Activated T-helper 2 cell treated with anti-CD3 and anti-CD28 coated beads, Interferon-gamma antibody, Interleukin-2, Interleukin-4, amounts not matched to agents 10 μg/mL and 5 μg/mL and 100 μg/mL, durations not matched to agents 14 hours and 24 hours and 36 hours (primary cell): Measurements from ENCODE around the gene LTF. TPM values are rescaled to one million over a fixed set of nuclear protein-coding genes. Genes with fewer than 3 reads are reported as not detected.

ENCODE experiments used
- DNase-seq: peaks from one replicate; pipeline ENCODE4 v3.0.0; 2021; ENCODE audit warnings: low spot score
- H3K27ac Mint-ChIP-seq: one replicate; pipeline ENCODE4 v1.8.0; 2021; ENCODE audit warnings: mixed read lengths
- H3K27me3 Mint-ChIP-seq: one replicate; pipeline ENCODE4 v1.8.0; 2021; ENCODE audit warnings: low read depth, mixed read lengths
- H3K36me3 Mint-ChIP-seq: one replicate; pipeline ENCODE4 v1.8.0; 2021; ENCODE audit warnings: low read depth, mixed read lengths
- H3K4me1 Mint-ChIP-seq: one replicate; pipeline ENCODE4 v1.8.0; 2021; ENCODE audit warnings: low read depth, mixed read lengths
- H3K4me3 Mint-ChIP-seq: one replicate; pipeline ENCODE4 v1.8.0; 2021; ENCODE audit warnings: low read depth, mild to moderate bottlenecking, moderate library complexity, mixed read lengths
- H3K9me3 Mint-ChIP-seq: one replicate; pipeline ENCODE4 v1.8.0; 2021; ENCODE audit warnings: mixed read lengths
- intact Hi-C: fragments of 100-400 bp; cut with micrococcal nuclease; formaldehyde crosslinking; loops from one replicate; pipeline ENCODE4 v1.15.1; 2023
- total RNA-seq: library from RNA; stranded (reverse); gene quantifications from 2 replicates; pipeline ENCODE4 v1.2.3, GENCODE V29; 2022

LTF gene
- total RNA-seq: not detected in 2 replicates

GRCh38 chr3:46464326-46465195 is at the start of gene LTF:
Gene LTF, minus strand, starts transcription at chr3:46464905. Its CDS starts 38 bp downstream, at chr3:46464867.
- DNase-seq: no peak
- no peak within 1 kb of the TSS for H3K27ac Mint-ChIP-seq
- peaks cover 66% of the 10 kb centered on the region for H3K27me3 Mint-ChIP-seq
- H3K9me3 Mint-ChIP-seq: no peaks in the 10 kb centered on the region
- no peaks in the 10 kb centered on the region for H3K36me3 Mint-ChIP-seq
- H3K4me1 Mint-ChIP-seq: no peaks in the 10 kb centered on the region
- intact Hi-C loops: no loop called here
- no peak within 1 kb of the TSS for H3K4me3 Mint-ChIP-seq

- intact Hi-C loops: no loop called here
- no peaks in the 10 kb centered on the region for H3K9me3 Mint-ChIP-seq
- no peak overlapping the region for H3K4me3 Mint-ChIP-seq
- DNase-seq: no peak
- no peaks in the 10 kb centered on the region for H3K36me3 Mint-ChIP-seq
- no peak overlapping the region for H3K27ac Mint-ChIP-seq
- peaks cover 3% of the 10 kb centered on the region for H3K4me1 Mint-ChIP-seq
- H3K27me3 Mint-ChIP-seq: peaks cover 34% of the 10 kb centered on the region
These were observed 47.6 kb upstream of the LTF start for GRCh38 chr3:46512191-46512749.

GRCh38 chr3:46509661-46510187 is 45.0 kb upstream of the LTF start:
- H3K27me3 Mint-ChIP-seq: peaks cover 39% of the 10 kb centered on the region
- H3K4me1 Mint-ChIP-seq: peaks cover 8% of the 10 kb centered on the region
- intact Hi-C loops: no loop called here
- H3K27ac Mint-ChIP-seq: no peak overlapping the region
- DNase-seq: no peak
- H3K4me3 Mint-ChIP-seq: no peak overlapping the region
- H3K9me3 Mint-ChIP-seq: no peaks in the 10 kb centered on the region
- no peaks in the 10 kb centered on the region for H3K36me3 Mint-ChIP-seq

GRCh38 chr3:46508850-46509591 is 44.3 kb upstream of the LTF start:
- DNase-seq: no peak
- H3K27me3 Mint-ChIP-seq: peaks cover 36% of the 10 kb centered on the region
- intact Hi-C loops: no loop called here
- peaks cover 9% of the 10 kb centered on the region for H3K4me1 Mint-ChIP-seq
- H3K9me3 Mint-ChIP-seq: no peaks in the 10 kb centered on the region
- H3K27ac Mint-ChIP-seq: no peak overlapping the region
- H3K36me3 Mint-ChIP-seq: no peaks in the 10 kb centered on the region
- no peak overlapping the region for H3K4me3 Mint-ChIP-seq

- Mint-ChIP-seq H3K27ac (no peak overlapping the region), H3K27me3 (peaks cover 25% of the 10 kb centered on the region), H3K4me3 (no peak overlapping the region), H3K36me3 (no peaks in the 10 kb centered on the region), H3K4me1 (peaks cover 12% of the 10 kb centered on the region), H3K9me3 (no peaks in the 10 kb centered on the region)
- intact Hi-C loops: no loop called here
- no peak for DNase-seq
These were observed 41.8 kb upstream of the LTF start for GRCh38 chr3:46506526-46506925.

- Mint-ChIP-seq H3K27me3 (peaks cover 21% of the 10 kb centered on the region), H3K4me3 (no peak overlapping the region), H3K9me3 (no peaks in the 10 kb centered on the region), H3K27ac (no peak overlapping the region), H3K36me3 (no peaks in the 10 kb centered on the region), H3K4me1 (peaks cover 12% of the 10 kb centered on the region)
- DNase-seq: no peak
- intact Hi-C loops: no loop called here
These were observed 41.2 kb upstream of the LTF start for GRCh38 chr3:46505953-46506352.

- H3K4me1 Mint-ChIP-seq: peaks cover 14% of the 10 kb centered on the region
- no peaks in the 10 kb centered on the region for H3K9me3 Mint-ChIP-seq
- H3K27me3 Mint-ChIP-seq: peaks cover 13% of the 10 kb centered on the region
- DNase-seq: no peak
- intact Hi-C loops: no loop called here
- H3K4me3 Mint-ChIP-seq: no peak overlapping the region
- H3K36me3 Mint-ChIP-seq: no peaks in the 10 kb centered on the region
- H3K27ac Mint-ChIP-seq: no peak overlapping the region
These were observed 40.1 kb upstream of the LTF start for GRCh38 chr3:46504789-46505188.

GRCh38 chr3:46503200-46503874 is 38.6 kb upstream of the LTF start:
- no peaks in the 10 kb centered on the region for H3K36me3 Mint-ChIP-seq
- H3K9me3 Mint-ChIP-seq: no peaks in the 10 kb centered on the region
- intact Hi-C loops: no loop called here
- peaks cover 9% of the 10 kb centered on the region for H3K27me3 Mint-ChIP-seq
- H3K27ac Mint-ChIP-seq: no peak overlapping the region
- no peak for DNase-seq
- H3K4me3 Mint-ChIP-seq: no peak overlapping the region
- H3K4me1 Mint-ChIP-seq: peaks cover 14% of the 10 kb centered on the region

GRCh38 chr3:46501702-46502101 is 37.0 kb upstream of the LTF start:
- Mint-ChIP-seq H3K27ac (no peak overlapping the region), H3K4me3 (no peak overlapping the region), H3K9me3 (no peaks in the 10 kb centered on the region), H3K36me3 (no peaks in the 10 kb centered on the region), H3K27me3 (peaks cover 7% of the 10 kb centered on the region), H3K4me1 (peaks cover 14% of the 10 kb centered on the region)
- DNase-seq: no peak
- intact Hi-C loops: no loop called here

- H3K27me3 Mint-ChIP-seq: peaks cover 8% of the 10 kb centered on the region
- H3K36me3 Mint-ChIP-seq: no peaks in the 10 kb centered on the region
- H3K9me3 Mint-ChIP-seq: no peaks in the 10 kb centered on the region
These were observed 36.2 kb upstream of the LTF start for GRCh38 chr3:46500656-46501635.

GRCh38 chr3:46498916-46499519 is 34.3 kb upstream of the LTF start:
- Mint-ChIP-seq H3K27ac (no peak overlapping the region), H3K27me3 (peaks cover 6% of the 10 kb centered on the region), H3K4me1 (peaks cover 5% of the 10 kb centered on the region), H3K9me3 (no peaks in the 10 kb centered on the region), H3K4me3 (no peak overlapping the region), H3K36me3 (no peaks in the 10 kb centered on the region)
- DNase-seq: no peak
- intact Hi-C loops: no loop called here

More at GRCh38 chr3:46500656-46501635, 36.2 kb upstream of the LTF start:
- H3K4me3 Mint-ChIP-seq: no peak overlapping the region
- no peak for DNase-seq
- peaks cover 14% of the 10 kb centered on the region for H3K4me1 Mint-ChIP-seq
- intact Hi-C loops: no loop called here
- no peak overlapping the region for H3K27ac Mint-ChIP-seq
